Gastrocnemius medialis (tissue), 4 donors: ENCODE measurements around the gene ARHGAP5. TPM values are rescaled to one million over a fixed set of nuclear protein-coding genes. Genes with fewer than 3 reads are reported as not detected.

Experiments used
- ATAC-seq, 2 donors: fragments of 150-250 bp; one replicate each; pipeline ENCODE4 v1.9.1; 2016
- DNase-seq, 2 donors: peaks; one replicate each; pipeline ENCODE4 v3.0.0-alpha.2; 2019
- H3K27ac ChIP-seq, 4 donors: fragments of 200-600 bp; sonication (generic); 1 replicate in 1 of 4; 2 replicates in 3 of 4; pipeline ENCODE4 v1.5.1; 2016 to 2018; ENCODE audit warnings: mild to moderate bottlenecking in 2 of 4, moderate library complexity in 1 of 4
- H3K27me3 ChIP-seq, 3 donors: fragments of 200-600 bp; sonication (generic) in 2 of 3; 1 replicate in 1 of 3; 2 replicates in 2 of 3; pipeline versions ENCODE4 v1.5.1 to v1.6.0; 2016 to 2019; ENCODE audit warnings: mild to moderate bottlenecking in 1 of 3, moderate library complexity in 1 of 3
- H3K36me3 ChIP-seq, 2 donors: fragments of 200-600 bp; sonication (generic) in 1 of 2; one replicate each; pipeline ENCODE4 v1.5.1; 2017 to 2018
- H3K4me1 ChIP-seq, 2 donors: fragments of 200-600 bp; sonication (generic) in 1 of 2; one replicate each; pipeline ENCODE4 v1.5.1; 2016 to 2017; ENCODE audit warnings: mild to moderate bottlenecking in 2 of 2
- H3K4me3 ChIP-seq, 4 donors: fragments of 200-600 bp; sonication (generic) in 3 of 4; 1 replicate in 1 of 4; 2 replicates in 3 of 4; pipeline ENCODE4 v1.5.1; 2016 to 2019; ENCODE audit warnings: mild to moderate bottlenecking in 2 of 4
- H3K9me3 ChIP-seq, 3 donors: fragments of 200-600 bp; sonication (generic) in 2 of 3; 1 replicate in 1 of 3; 2 replicates in 2 of 3; pipeline ENCODE4 v1.5.1; 2016 to 2019
- POLR2A ChIP-seq, 2 donors: fragments of 450-650 bp; IDR thresholded peaks; one replicate each; pipeline ENCODE4 v1.6.1; 2017; ENCODE audit warnings: antibody characterized with exemption in 2 of 2, mild to moderate bottlenecking in 2 of 2, moderate library complexity in 2 of 2
- in situ Hi-C, 4 donors: fragments of 200-750 bp; cut with MboI; loops; one replicate each; pipeline versions ENCODE4 v1.15.0 to v1.8.0; 2017; ENCODE audit warnings: low sequenced_read_pairs in 4 of 4
- intact Hi-C: fragments of 100-400 bp; cut with DNase I; formaldehyde crosslinking; loops from one replicate; pipeline ENCODE4 v1.15.1; 2023; ENCODE audit warnings: low total_unique reads
- total RNA-seq, 4 donors: library from RNA; depleted of rRNA; stranded (reverse); fragments of >200 nt; gene quantifications; one replicate each; pipeline versions ENCODE4 v1.1.0 to v1.2.3, GENCODE V29; 2016
- TF ChIP-seq, protein P1 (sequence below), 5 experiments: fragments of 450-650 bp in 3 of 5; fragments of 200-600 bp in 2 of 5; sonication (generic) in 2 of 5; IDR thresholded peaks in 4 of 5; conservative IDR thresholded peaks in 1 of 5; 1 replicate in 4 of 5; 2 replicates in 1 of 5; pipeline ENCODE4 v1.5.1; 2016 to 2019; ENCODE audit warnings: antibody characterized with exemption in 5 of 5, mild to moderate bottlenecking in 3 of 5, moderate library complexity in 3 of 5

The ARHGAP5 gene
- total RNA-seq, 4 donors from 2014 or later = 56.5 to 76.9 (median 66.9) TPM

DNA sequence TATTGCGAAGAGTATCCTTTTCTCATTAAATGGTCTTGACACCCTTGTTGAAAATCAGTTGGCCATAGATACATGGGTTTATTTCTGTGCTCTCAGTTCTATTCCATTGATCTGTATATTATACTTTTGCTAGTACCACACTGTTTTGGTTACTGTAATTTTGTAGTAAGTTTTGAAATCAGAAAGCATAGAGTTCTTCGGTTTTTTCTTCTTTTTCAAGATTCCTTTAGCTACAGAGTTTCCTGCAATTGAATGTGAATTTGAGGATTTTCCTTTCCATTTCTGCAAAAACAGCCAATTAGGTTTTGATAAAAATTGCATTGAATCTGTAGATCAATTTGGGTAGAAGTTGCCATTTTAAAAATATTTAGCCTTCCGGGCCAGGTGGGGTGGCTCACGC, 60.2 kb downstream of the ARHGAP5 start:
- no peak for TF ChIP-seq POLR2A (IDR thresholded peaks at IDR 0.05)
- TF ChIP-seq, protein P1, sequence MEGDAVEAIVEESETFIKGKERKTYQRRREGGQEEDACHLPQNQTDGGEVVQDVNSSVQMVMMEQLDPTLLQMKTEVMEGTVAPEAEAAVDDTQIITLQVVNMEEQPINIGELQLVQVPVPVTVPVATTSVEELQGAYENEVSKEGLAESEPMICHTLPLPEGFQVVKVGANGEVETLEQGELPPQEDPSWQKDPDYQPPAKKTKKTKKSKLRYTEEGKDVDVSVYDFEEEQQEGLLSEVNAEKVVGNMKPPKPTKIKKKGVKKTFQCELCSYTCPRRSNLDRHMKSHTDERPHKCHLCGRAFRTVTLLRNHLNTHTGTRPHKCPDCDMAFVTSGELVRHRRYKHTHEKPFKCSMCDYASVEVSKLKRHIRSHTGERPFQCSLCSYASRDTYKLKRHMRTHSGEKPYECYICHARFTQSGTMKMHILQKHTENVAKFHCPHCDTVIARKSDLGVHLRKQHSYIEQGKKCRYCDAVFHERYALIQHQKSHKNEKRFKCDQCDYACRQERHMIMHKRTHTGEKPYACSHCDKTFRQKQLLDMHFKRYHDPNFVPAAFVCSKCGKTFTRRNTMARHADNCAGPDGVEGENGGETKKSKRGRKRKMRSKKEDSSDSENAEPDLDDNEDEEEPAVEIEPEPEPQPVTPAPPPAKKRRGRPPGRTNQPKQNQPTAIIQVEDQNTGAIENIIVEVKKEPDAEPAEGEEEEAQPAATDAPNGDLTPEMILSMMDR (IDR thresholded peaks at IDR 0.05 in 4 of 5, conservative IDR thresholded peaks at IDR 0.05 in 1 of 5) = no peak
- Histone ChIP-seq H3K9me3 (peaks cover 0 to 5% (median 4%) of the 10 kb centered on the region in 3 donors), H3K36me3 (peaks cover 0 to 5% of the 10 kb centered on the region in 2 donors)

DNA sequence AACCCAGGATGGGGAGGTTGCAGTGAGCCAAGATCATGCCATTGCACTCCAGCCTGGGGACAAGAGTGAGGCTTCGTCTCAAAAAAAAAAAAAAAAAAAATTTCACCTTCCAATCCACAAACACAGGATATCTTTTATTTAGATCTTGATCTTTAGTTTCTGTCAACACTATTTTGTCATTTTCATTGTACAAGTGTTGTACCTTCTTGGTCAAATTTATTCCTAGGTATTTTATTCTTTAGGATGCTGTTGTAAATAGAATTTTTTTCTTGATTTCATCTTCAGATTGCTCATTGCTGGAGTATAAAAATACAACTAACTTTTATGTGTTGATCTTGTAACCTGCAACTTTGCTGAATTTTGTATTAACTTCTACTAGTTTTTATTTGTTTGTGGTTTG, 60.8 kb downstream of the ARHGAP5 start:
- intact Hi-C loops (no loop called here), in situ Hi-C loops (no loop called here)
- no peaks in the 10 kb centered on the region for H3K27me3 ChIP-seq
- no peak overlapping the region for H3K27ac ChIP-seq
- DNase-seq (no peak), ATAC-seq (no peak)
- TF ChIP-seq POLR2A (IDR thresholded peaks at IDR 0.05) = no peak
- TF ChIP-seq, protein P1 (IDR thresholded peaks at IDR 0.05 in 4 of 5, conservative IDR thresholded peaks at IDR 0.05 in 1 of 5) = no peak
- peaks cover 0 to 5% of the 10 kb centered on the region in 2 donors for H3K36me3 ChIP-seq
- peaks cover 0 to 5% (median 4%) of the 10 kb centered on the region in 3 donors for H3K9me3 ChIP-seq
- no peaks in the 10 kb centered on the region for H3K4me1 ChIP-seq
- H3K4me3 ChIP-seq = no peak overlapping the region

More for the DNA sequence above, 60.2 kb downstream of the ARHGAP5 start:
- intact Hi-C loops = no loop called here
- H3K27me3 ChIP-seq = no peaks in the 10 kb centered on the region
- ATAC-seq (no peak), DNase-seq (no peak)
- no peak overlapping the region for H3K4me3 ChIP-seq
- no peak overlapping the region for H3K27ac ChIP-seq
- in situ Hi-C loops = no loop called here
- H3K4me1 ChIP-seq = no peaks in the 10 kb centered on the region

DNA sequence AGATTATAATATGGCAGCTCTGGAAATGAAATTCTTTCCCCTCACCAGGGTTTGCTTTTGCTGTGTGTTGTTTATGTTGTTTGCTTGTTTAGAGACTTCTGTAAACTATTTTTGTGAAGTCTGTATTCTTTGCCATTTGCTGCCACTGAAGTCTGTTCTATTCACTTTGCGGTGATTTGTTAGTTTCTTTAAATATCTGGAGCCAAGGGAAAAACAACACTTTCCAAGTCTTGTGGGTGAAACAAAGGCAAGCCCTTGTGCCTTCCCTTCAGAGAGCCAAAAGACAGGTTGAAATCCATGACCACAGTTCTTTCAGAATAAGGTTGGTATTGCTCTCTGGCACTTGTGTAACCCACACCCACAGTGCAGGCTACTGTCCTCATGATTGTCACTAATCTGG, 65.2 kb downstream of the ARHGAP5 start:
- no peaks in the 10 kb centered on the region for H3K27me3 ChIP-seq
- no peak for DNase-seq
- ATAC-seq = no peak
- H3K27ac ChIP-seq = no peak overlapping the region
- TF ChIP-seq, protein P1 (IDR thresholded peaks at IDR 0.05 in 4 of 5, conservative IDR thresholded peaks at IDR 0.05 in 1 of 5) = no peak
- TF ChIP-seq POLR2A (IDR thresholded peaks at IDR 0.05) = no peak
- peaks cover 0 to 5% (median 4%) of the 10 kb centered on the region in 3 donors for H3K9me3 ChIP-seq
- H3K36me3 ChIP-seq = peaks cover 0 to 14% of the 10 kb centered on the region in 2 donors
- intact Hi-C loops = no loop called here
- H3K4me1 ChIP-seq = no peaks in the 10 kb centered on the region
- H3K4me3 ChIP-seq = no peak overlapping the region
- in situ Hi-C loops = no loop called here

DNA sequence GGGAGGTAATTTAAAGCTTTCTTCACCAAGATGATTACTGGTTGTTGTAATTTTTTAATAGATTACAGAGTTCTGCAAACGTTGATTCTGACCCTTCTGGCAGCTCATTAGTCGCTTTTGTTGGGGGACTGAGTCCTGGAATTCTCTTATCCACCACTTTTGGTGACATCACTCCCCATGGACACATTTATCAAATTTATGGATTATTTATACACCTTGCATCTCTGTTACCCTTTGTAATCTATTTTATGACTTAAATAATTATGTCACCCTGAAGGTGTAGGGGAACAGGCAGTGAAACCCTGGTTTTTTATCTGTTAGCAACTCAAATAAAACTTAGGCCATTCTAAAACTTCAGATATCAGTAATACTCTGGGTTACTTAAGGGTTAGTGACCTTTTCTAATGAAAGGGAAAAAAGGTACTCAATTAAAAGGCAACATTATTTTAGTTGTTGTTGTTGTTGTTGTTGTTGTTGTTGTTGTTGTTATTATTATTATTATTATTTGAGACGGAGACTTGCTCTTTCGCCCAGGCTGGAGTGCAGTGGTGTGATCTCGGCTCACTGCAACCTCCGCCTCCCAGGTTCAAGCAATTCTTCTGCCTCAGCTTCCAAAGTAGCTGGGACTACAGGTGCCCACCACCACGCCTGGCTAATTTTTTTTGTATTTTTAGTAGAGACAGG, 65.8 kb downstream of the ARHGAP5 start:
- intact Hi-C loops (no loop called here), in situ Hi-C loops (no loop called here)
- peaks cover 0 to 5% (median 4%) of the 10 kb centered on the region in 3 donors for H3K9me3 ChIP-seq
- ATAC-seq (no peak), DNase-seq (no peak)
- no peak overlapping the region for H3K4me3 ChIP-seq
- H3K27ac ChIP-seq = no peak overlapping the region
- H3K4me1 ChIP-seq = no peaks in the 10 kb centered on the region
- peaks cover 0 to 17% of the 10 kb centered on the region in 2 donors for H3K36me3 ChIP-seq
- TF ChIP-seq POLR2A (IDR thresholded peaks at IDR 0.05) = no peak
- TF ChIP-seq, protein P1 (IDR thresholded peaks at IDR 0.05 in 4 of 5, conservative IDR thresholded peaks at IDR 0.05 in 1 of 5) = no peak
- no peaks in the 10 kb centered on the region for H3K27me3 ChIP-seq
